ENCODE results near the gene THEMIS.

THEMIS gene

GRCh38 chr6:127765949-127766348 is 134.9 kb downstream of the THEMIS start:
- Histone ChIP-seq H3K4me2 (ENCODE audit: low read length) (no peak overlapping the region), H3K18ac (ENCODE audit: low read length) (no peak overlapping the region), H3K36me3 (ENCODE audit: control insufficient read depth, insufficient read depth, low read length) (no peaks in the 10 kb centered on the region), H2BK5ac (ENCODE audit: low read length) (no peak overlapping the region), H3K27ac (ENCODE audit: low read depth, low read length) (no peak overlapping the region), H4K8ac (ENCODE audit: low read depth, low read length) (no peak overlapping the region), H3K4me3 (ENCODE audit: low read length) (no peak overlapping the region), H3K79me2 (ENCODE audit: control insufficient read depth, insufficient read depth, low read length) (no peaks in the 10 kb centered on the region), H2AK5ac (ENCODE audit: low read length) (no peak overlapping the region), H3K23ac (ENCODE audit: low read length) (no peak overlapping the region), H2BK120ac (ENCODE audit: low read depth, low read length) (no peak overlapping the region), H3K4me1 (ENCODE audit: control insufficient read depth, low read depth, low read length) (no peaks in the 10 kb centered on the region), H3K27me3 (ENCODE audit: insufficient read depth, low read length, poor library complexity) (no peaks in the 10 kb centered on the region), H3K79me1 (ENCODE audit: low read length) (no peaks in the 10 kb centered on the region), H3K56ac (ENCODE audit: low read length) (no peak overlapping the region), H3K9ac (ENCODE audit: low read length) (no peak overlapping the region), H4K5ac (ENCODE audit: low read length) (no peak overlapping the region), H3K4ac (ENCODE audit: low read depth, low read length) (no peak overlapping the region), H2BK15ac (replicated peaks; ENCODE audit: low read depth) (no peak overlapping the region)
- no peak for DNase-seq
- WGBS (ENCODE audit: extremely low coverage, insufficient coverage, low lambda C conversion rate): no CpG with 5 or more reads among the region's 2 CpGs

GRCh38 chr6:127762284-127762683 is 138.6 kb downstream of the THEMIS start:
- no peak overlapping the region for H3K27ac ChIP-seq (ENCODE audit: low read depth, low read length)
- no peak overlapping the region for H3K9ac ChIP-seq (ENCODE audit: low read length)
- H3K4ac ChIP-seq (ENCODE audit: low read depth, low read length): no peak overlapping the region
- no peak overlapping the region for H4K8ac ChIP-seq (ENCODE audit: low read depth, low read length)
- no peak overlapping the region for H2AK5ac ChIP-seq (ENCODE audit: low read length)
- no peak overlapping the region for H2BK5ac ChIP-seq (ENCODE audit: low read length)
- H3K36me3 ChIP-seq (ENCODE audit: control insufficient read depth, insufficient read depth, low read length): no peaks in the 10 kb centered on the region
- H3K56ac ChIP-seq (ENCODE audit: low read length): no peak overlapping the region
- H3K4me2 ChIP-seq (ENCODE audit: low read length): no peak overlapping the region
- no peak overlapping the region for H4K5ac ChIP-seq (ENCODE audit: low read length)
- WGBS (ENCODE audit: extremely low coverage, insufficient coverage, low lambda C conversion rate): no CpG with 5 or more reads among the region's 1 CpG
- H3K23ac ChIP-seq (ENCODE audit: low read length): no peak overlapping the region
- H2BK15ac ChIP-seq (replicated peaks; ENCODE audit: low read depth): no peak overlapping the region
- H2BK120ac ChIP-seq (ENCODE audit: low read depth, low read length): no peak overlapping the region
- no peaks in the 10 kb centered on the region for H3K27me3 ChIP-seq (ENCODE audit: insufficient read depth, low read length, poor library complexity)
- H3K4me3 ChIP-seq (ENCODE audit: low read length): no peak overlapping the region
- H3K4me1 ChIP-seq (ENCODE audit: control insufficient read depth, low read depth, low read length): no peaks in the 10 kb centered on the region
- H3K79me2 ChIP-seq (ENCODE audit: control insufficient read depth, insufficient read depth, low read length): no peaks in the 10 kb centered on the region
- DNase-seq: no peak
- no peaks in the 10 kb centered on the region for H3K79me1 ChIP-seq (ENCODE audit: low read length)
- no peak overlapping the region for H3K18ac ChIP-seq (ENCODE audit: low read length)

GRCh38 chr6:127761084-127761483 is 139.8 kb downstream of the THEMIS start:
- no peak overlapping the region for H2AK5ac ChIP-seq (ENCODE audit: low read length)
- no peak overlapping the region for H3K23ac ChIP-seq (ENCODE audit: low read length)
- no peaks in the 10 kb centered on the region for H3K27me3 ChIP-seq (ENCODE audit: insufficient read depth, low read length, poor library complexity)
- no peak overlapping the region for H3K4me3 ChIP-seq (ENCODE audit: low read length)
- no peak overlapping the region for H3K56ac ChIP-seq (ENCODE audit: low read length)
- no peak for DNase-seq
- H3K18ac ChIP-seq (ENCODE audit: low read length): no peak overlapping the region
- H4K5ac ChIP-seq (ENCODE audit: low read length): no peak overlapping the region
- H3K9ac ChIP-seq (ENCODE audit: low read length): no peak overlapping the region
- H2BK15ac ChIP-seq (replicated peaks; ENCODE audit: low read depth): no peak overlapping the region
- no peaks in the 10 kb centered on the region for H3K4me1 ChIP-seq (ENCODE audit: control insufficient read depth, low read depth, low read length)
- no peaks in the 10 kb centered on the region for H3K79me1 ChIP-seq (ENCODE audit: low read length)
- H3K79me2 ChIP-seq (ENCODE audit: control insufficient read depth, insufficient read depth, low read length): no peaks in the 10 kb centered on the region
- no peak overlapping the region for H2BK5ac ChIP-seq (ENCODE audit: low read length)
- H3K36me3 ChIP-seq (ENCODE audit: control insufficient read depth, insufficient read depth, low read length): no peaks in the 10 kb centered on the region
- H3K4me2 ChIP-seq (ENCODE audit: low read length): no peak overlapping the region
- no peak overlapping the region for H3K4ac ChIP-seq (ENCODE audit: low read depth, low read length)
- no peak overlapping the region for H3K27ac ChIP-seq (ENCODE audit: low read depth, low read length)
- no peak overlapping the region for H4K8ac ChIP-seq (ENCODE audit: low read depth, low read length)
- H2BK120ac ChIP-seq (ENCODE audit: low read depth, low read length): no peak overlapping the region

GRCh38 chr6:127749095-127749494 is 151.8 kb downstream of the THEMIS start:
- Histone ChIP-seq H3K36me3 (ENCODE audit: control insufficient read depth, insufficient read depth, low read length) (no peaks in the 10 kb centered on the region), H3K23ac (ENCODE audit: low read length) (no peak overlapping the region), H3K4me2 (ENCODE audit: low read length) (no peak overlapping the region), H3K18ac (ENCODE audit: low read length) (no peak overlapping the region), H4K5ac (ENCODE audit: low read length) (no peak overlapping the region), H3K4me3 (ENCODE audit: low read length) (no peak overlapping the region), H3K27ac (ENCODE audit: low read depth, low read length) (no peak overlapping the region), H4K8ac (ENCODE audit: low read depth, low read length) (no peak overlapping the region), H3K56ac (ENCODE audit: low read length) (no peak overlapping the region), H3K79me2 (ENCODE audit: control insufficient read depth, insufficient read depth, low read length) (no peaks in the 10 kb centered on the region), H3K27me3 (ENCODE audit: insufficient read depth, low read length, poor library complexity) (no peaks in the 10 kb centered on the region), H3K4ac (ENCODE audit: low read depth, low read length) (no peak overlapping the region), H2AK5ac (ENCODE audit: low read length) (no peak overlapping the region), H2BK15ac (replicated peaks; ENCODE audit: low read depth) (no peak overlapping the region), H2BK120ac (ENCODE audit: low read depth, low read length) (no peak overlapping the region), H3K4me1 (ENCODE audit: control insufficient read depth, low read depth, low read length) (no peaks in the 10 kb centered on the region), H2BK5ac (ENCODE audit: low read length) (no peak overlapping the region), H3K79me1 (ENCODE audit: low read length) (no peaks in the 10 kb centered on the region), H3K9ac (ENCODE audit: low read length) (no peak overlapping the region)
- no CpG with 5 or more reads among the region's 3 CpGs for WGBS (ENCODE audit: extremely low coverage, insufficient coverage, low lambda C conversion rate)
- no peak for DNase-seq

- H3K18ac ChIP-seq (ENCODE audit: low read length): no peak overlapping the region
- WGBS (ENCODE audit: extremely low coverage, insufficient coverage, low lambda C conversion rate): no CpG with 5 or more reads among the region's 2 CpGs
- no peak overlapping the region for H3K27ac ChIP-seq (ENCODE audit: low read depth, low read length)
- H3K79me2 ChIP-seq (ENCODE audit: control insufficient read depth, insufficient read depth, low read length): no peaks in the 10 kb centered on the region
- H3K36me3 ChIP-seq (ENCODE audit: control insufficient read depth, insufficient read depth, low read length): no peaks in the 10 kb centered on the region
- no peak overlapping the region for H3K4me3 ChIP-seq (ENCODE audit: low read length)
- H3K9ac ChIP-seq (ENCODE audit: low read length): no peak overlapping the region
- DNase-seq: no peak
- H3K27me3 ChIP-seq (ENCODE audit: insufficient read depth, low read length, poor library complexity): no peaks in the 10 kb centered on the region
- no peak overlapping the region for H3K23ac ChIP-seq (ENCODE audit: low read length)
- no peak overlapping the region for H2AK5ac ChIP-seq (ENCODE audit: low read length)
- no peaks in the 10 kb centered on the region for H3K4me1 ChIP-seq (ENCODE audit: control insufficient read depth, low read depth, low read length)
- H2BK120ac ChIP-seq (ENCODE audit: low read depth, low read length): no peak overlapping the region
- H3K4me2 ChIP-seq (ENCODE audit: low read length): no peak overlapping the region
- H2BK15ac ChIP-seq (replicated peaks; ENCODE audit: low read depth): no peak overlapping the region
- H4K8ac ChIP-seq (ENCODE audit: low read depth, low read length): no peak overlapping the region
- H4K5ac ChIP-seq (ENCODE audit: low read length): no peak overlapping the region
- no peak overlapping the region for H2BK5ac ChIP-seq (ENCODE audit: low read length)
- no peaks in the 10 kb centered on the region for H3K79me1 ChIP-seq (ENCODE audit: low read length)
- no peak overlapping the region for H3K4ac ChIP-seq (ENCODE audit: low read depth, low read length)
- H3K56ac ChIP-seq (ENCODE audit: low read length): no peak overlapping the region
These were observed 152.6 kb downstream of the THEMIS start for GRCh38 chr6:127748290-127748689.

GRCh38 chr6:127738423-127738822 is 162.4 kb downstream of the THEMIS start:
- Histone ChIP-seq H2BK15ac (replicated peaks; ENCODE audit: low read depth) (no peak overlapping the region), H3K4me3 (ENCODE audit: low read length) (no peak overlapping the region), H3K4me2 (ENCODE audit: low read length) (no peak overlapping the region), H3K18ac (ENCODE audit: low read length) (no peak overlapping the region), H2AK5ac (ENCODE audit: low read length) (no peak overlapping the region), H3K56ac (ENCODE audit: low read length) (no peak overlapping the region), H3K4me1 (ENCODE audit: control insufficient read depth, low read depth, low read length) (no peaks in the 10 kb centered on the region), H2BK120ac (ENCODE audit: low read depth, low read length) (no peak overlapping the region), H3K9ac (ENCODE audit: low read length) (no peak overlapping the region), H4K8ac (ENCODE audit: low read depth, low read length) (no peak overlapping the region), H3K79me1 (ENCODE audit: low read length) (no peaks in the 10 kb centered on the region), H3K23ac (ENCODE audit: low read length) (no peak overlapping the region), H3K27ac (ENCODE audit: low read depth, low read length) (no peak overlapping the region), H3K79me2 (ENCODE audit: control insufficient read depth, insufficient read depth, low read length) (no peaks in the 10 kb centered on the region), H3K4ac (ENCODE audit: low read depth, low read length) (no peak overlapping the region), H2BK5ac (ENCODE audit: low read length) (no peak overlapping the region), H3K27me3 (ENCODE audit: insufficient read depth, low read length, poor library complexity) (no peaks in the 10 kb centered on the region), H3K36me3 (ENCODE audit: control insufficient read depth, insufficient read depth, low read length) (no peaks in the 10 kb centered on the region), H4K5ac (ENCODE audit: low read length) (no peak overlapping the region)
- DNase-seq: no peak
- no CpG with 5 or more reads among the region's 3 CpGs for WGBS (ENCODE audit: extremely low coverage, insufficient coverage, low lambda C conversion rate)

All from mesendoderm (in vitro differentiated cells).